T-helper 1 cell (primary cell): ENCODE results near the gene LYRM9.
"Not testable (repeated sequence)": the region's sequence is repeated elsewhere in the genome, so short reads cannot be mapped to it uniquely, and the experiment has no call there.

Experiments used
- DNase-seq, 5 donors: peaks; one replicate each; pipeline ENCODE4 v3.0.0-alpha.2; 2012 to 2020

LYRM9 gene

GRCh38 chr17:27837769-27838168 lies 55.4 kb downstream of the LYRM9 start:
- DNase-seq, result not testable (repeated sequence)

- DNase-seq, result no peak
Measured at GRCh38 chr17:27836651-27837050, 56.5 kb downstream of the LYRM9 start.

- DNase-seq, result no peak
Measured at GRCh38 chr17:27834571-27834970, 58.6 kb downstream of the LYRM9 start.

- no peak for DNase-seq
Measured at GRCh38 chr17:27832831-27833230, 60.3 kb downstream of the LYRM9 start.

GRCh38 chr17:27829888-27830287 lies 63.3 kb downstream of the LYRM9 start:
- not testable (repeated sequence) for DNase-seq

GRCh38 chr17:27829143-27829711 lies 63.9 kb downstream of the LYRM9 start:
- not testable (repeated sequence) for DNase-seq
